Measurements from ENCODE around the gene NMRK2. TPM values are rescaled to one million over a fixed set of nuclear protein-coding genes. Genes with fewer than 3 reads are reported as not detected.

Gene NMRK2
- total and polyA plus RNA-seq, 2 donors from 2014 or later = 0.69 to 6.1 TPM

DNA sequence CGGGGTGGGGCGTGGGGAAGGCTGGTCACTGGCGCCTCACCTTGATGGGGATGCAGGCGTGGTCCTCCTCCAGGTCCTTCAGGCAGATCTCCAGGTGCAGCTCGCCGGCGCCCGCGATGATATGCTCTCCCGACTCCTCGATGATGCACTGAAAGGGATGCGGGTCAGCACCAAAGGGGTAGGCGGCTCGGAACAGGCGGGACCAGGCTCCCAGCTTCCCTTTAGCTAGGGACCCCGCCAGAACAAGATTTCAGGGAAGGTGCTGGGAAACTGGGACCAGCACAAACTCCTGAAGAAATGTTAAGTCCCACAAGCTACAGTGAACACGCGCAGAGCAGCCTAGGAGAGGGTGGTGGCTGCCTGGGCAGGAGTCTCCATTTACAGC, 46.4 kb downstream of the NMRK2 start:
- FAIRE-seq = no peak
- intact Hi-C loops (cut with DNase I) = no loop called here
- Histone ChIP-seq H3K27me3 (ENCODE audit: control insufficient read depth, insufficient read depth, low read length) (no peaks in the 10 kb centered on the region), H3K4me1 (ENCODE audit: control insufficient read depth in 2 of 3, insufficient read depth in 2 of 3, low read depth in 1 of 3, low read length in 3 of 3) (peaks cover 0 to 18% (median 11%) of the 10 kb centered on the region in 3 donors), H3K27ac (ENCODE audit: low read depth in 2 of 2, low read length in 2 of 2) (no peak overlapping the region), H3K4me3 (ENCODE audit: low read length in 3 of 3) (no peak overlapping the region), H3K9me3 (ENCODE audit: control insufficient read depth in 2 of 3, insufficient read depth in 1 of 3, low read length in 3 of 3) (no peaks in the 10 kb centered on the region), H3K9ac (ENCODE audit: low read length in 3 of 3) (no peak overlapping the region), H3K36me3 (ENCODE audit: control insufficient read depth in 2 of 3, insufficient read depth in 3 of 3, low read length in 3 of 3) (peaks cover 4 to 86% (median 58%) of the 10 kb centered on the region in 3 donors)
- TF ChIP-seq CTCF (IDR thresholded peaks at IDR 0.05; ENCODE audit: borderline replicate concordance, extremely low read depth, insufficient read depth) = no peak
- DNase-seq = no peak

GRCh38 chr19:3979674-3980352, 46.9 kb downstream of the NMRK2 start:
- peaks cover 4 to 90% (median 58%) of the 10 kb centered on the region in 3 donors for H3K36me3 ChIP-seq (ENCODE audit: control insufficient read depth in 2 of 3, insufficient read depth in 3 of 3, low read length in 3 of 3)
- intact Hi-C loops (cut with DNase I) = no loop called here
- H3K27me3 ChIP-seq (ENCODE audit: control insufficient read depth, insufficient read depth, low read length) = no peaks in the 10 kb centered on the region
- no peak for DNase-seq
- no peak overlapping the region for H3K9ac ChIP-seq (ENCODE audit: low read length in 3 of 3)
- TF ChIP-seq CTCF (IDR thresholded peaks at IDR 0.05; ENCODE audit: borderline replicate concordance, extremely low read depth, insufficient read depth) = no peak
- no peak overlapping the region for H3K4me3 ChIP-seq (ENCODE audit: low read length in 3 of 3)
- H3K27ac ChIP-seq (ENCODE audit: low read depth in 2 of 2, low read length in 2 of 2) = no peak overlapping the region
- H3K9me3 ChIP-seq (ENCODE audit: control insufficient read depth in 2 of 3, insufficient read depth in 1 of 3, low read length in 3 of 3) = no peaks in the 10 kb centered on the region
- FAIRE-seq = no peak
- H3K4me1 ChIP-seq (ENCODE audit: control insufficient read depth in 2 of 3, insufficient read depth in 2 of 3, low read depth in 1 of 3, low read length in 3 of 3) = peaks cover 0 to 18% (median 11%) of the 10 kb centered on the region in 3 donors

DNA sequence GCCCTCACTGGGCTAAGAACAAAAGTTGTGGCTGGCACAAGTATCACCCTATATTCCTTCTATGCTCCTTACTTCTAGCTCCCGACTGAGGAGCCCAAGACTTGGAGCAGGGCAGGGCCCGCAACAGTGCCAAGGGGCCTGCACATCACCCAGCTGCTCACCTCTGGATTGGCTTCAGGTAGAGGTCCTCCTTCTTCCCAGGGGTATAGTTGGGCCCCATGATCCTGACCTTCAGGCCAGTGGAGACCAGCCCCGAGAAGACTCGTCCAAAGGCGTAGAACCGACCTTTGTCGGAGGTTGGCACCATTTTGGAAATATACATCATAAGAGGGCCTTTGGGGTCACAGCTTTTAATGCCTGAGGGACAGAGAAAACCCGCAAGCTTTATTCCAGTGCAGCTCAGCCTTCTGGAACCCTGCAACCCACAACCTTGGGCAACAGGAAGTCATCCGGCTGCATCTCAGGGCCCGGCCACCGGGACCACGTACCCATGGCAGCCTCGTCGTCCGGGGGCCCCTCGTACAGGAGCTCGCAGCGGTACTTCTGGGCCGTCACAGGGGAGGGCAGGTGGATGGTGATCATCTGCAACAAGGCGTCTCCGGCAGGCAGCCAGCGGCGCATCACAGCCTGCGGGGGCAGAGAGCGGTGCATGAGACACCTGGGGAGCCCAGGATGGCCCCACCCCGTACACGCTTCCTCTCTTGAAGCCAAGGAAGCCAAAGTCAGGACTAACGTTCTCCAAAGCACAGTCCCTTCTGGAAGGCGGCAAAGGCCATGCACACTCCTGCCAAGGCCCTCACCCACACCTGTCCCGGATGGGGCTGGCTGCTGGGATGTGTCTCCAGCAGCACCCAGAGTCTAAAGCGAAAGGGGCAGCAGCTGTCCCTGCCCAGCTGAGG, 47.7 kb downstream of the NMRK2 start:
- H3K4me3 ChIP-seq (ENCODE audit: low read length in 3 of 3) = no peak overlapping the region
- DNase-seq (no peak), FAIRE-seq (no peak)
- no peaks in the 10 kb centered on the region for H3K27me3 ChIP-seq (ENCODE audit: control insufficient read depth, insufficient read depth, low read length)
- H3K27ac ChIP-seq (ENCODE audit: low read depth in 2 of 2, low read length in 2 of 2) = no peak overlapping the region
- peaks cover 4 to 83% (median 58%) of the 10 kb centered on the region in 3 donors for H3K36me3 ChIP-seq (ENCODE audit: control insufficient read depth in 2 of 3, insufficient read depth in 3 of 3, low read length in 3 of 3)
- no peak overlapping the region for H3K9ac ChIP-seq (ENCODE audit: low read length in 3 of 3)
- intact Hi-C loops (cut with DNase I) = no loop called here
- no peaks in the 10 kb centered on the region for H3K9me3 ChIP-seq (ENCODE audit: control insufficient read depth in 2 of 3, insufficient read depth in 1 of 3, low read length in 3 of 3)
- TF ChIP-seq CTCF (IDR thresholded peaks at IDR 0.05; ENCODE audit: borderline replicate concordance, extremely low read depth, insufficient read depth) = no peak
- H3K4me1 ChIP-seq (ENCODE audit: control insufficient read depth in 2 of 3, insufficient read depth in 2 of 3, low read depth in 1 of 3, low read length in 3 of 3) = peaks cover under 1 to 18% (median 12%) of the 10 kb centered on the region in 3 donors
